Gastroesophageal sphincter (tissue), 4 donors: ENCODE data around the gene SCGB1A1. TPM values are rescaled to one million over a fixed set of nuclear protein-coding genes. Genes with fewer than 3 reads are reported as not detected.

Experiments used
- ATAC-seq: fragments of 150-250 bp; one replicate; pipeline ENCODE4 v1.9.1; 2016; ENCODE audit warnings: mild to moderate bottlenecking, moderate library complexity
- H3K27ac ChIP-seq, 4 donors: fragments of 200-600 bp; sonication (generic) in 3 of 4; 1 replicate in 3 of 4; 2 replicates in 1 of 4; pipeline ENCODE4 v1.5.1; 2016 to 2019
- H3K27me3 ChIP-seq: fragments of 200-600 bp; sonication (generic); one replicate; pipeline ENCODE4 v1.5.1; 2019
- H3K36me3 ChIP-seq, 2 donors: fragments of 200-600 bp; sonication (generic); one replicate each; pipeline ENCODE4 v1.5.1; 2019; ENCODE audit warnings: control low read depth in 1 of 2
- H3K4me1 ChIP-seq, 3 donors: fragments of 200-600 bp; sonication (generic); 1 replicate in 2 of 3; 2 replicates in 1 of 3; pipeline ENCODE4 v1.5.1; 2016 to 2019; ENCODE audit warnings: control low read depth in 2 of 3
- H3K4me3 ChIP-seq, 2 donors: fragments of 200-600 bp; sonication (generic); one replicate each; pipeline ENCODE4 v1.5.1; 2019; ENCODE audit warnings: mild to moderate bottlenecking in 1 of 2, moderate library complexity in 1 of 2
- H3K9me3 ChIP-seq, 3 donors: fragments of 200-600 bp; sonication (generic); one replicate each; pipeline ENCODE4 v1.5.1; 2017 to 2019; ENCODE audit warnings: control low read depth in 2 of 3
- EP300 ChIP-seq: sonication (generic); formaldehyde crosslinking; IDR thresholded peaks from one replicate; pipeline ENCODE4 v1.6.1; 2017; ENCODE audit warnings: antibody characterized with exemption, mild to moderate bottlenecking
- POLR2A ChIP-seq, 2 donors: fragments of 450-650 bp; IDR thresholded peaks; one replicate each; pipeline ENCODE4 v1.6.1; 2017; ENCODE audit warnings: antibody characterized with exemption in 2 of 2, mild to moderate bottlenecking in 2 of 2, moderate library complexity in 1 of 2
- POLR2AphosphoS5 ChIP-seq: sonication (generic); formaldehyde crosslinking; IDR thresholded peaks from one replicate; pipeline ENCODE4 v1.6.1; 2017; ENCODE audit warnings: antibody characterized with exemption
- WGBS, 2 donors: methylation state at CpG; one replicate each; pipeline ENCODE4 v1.1.5; 2018; ENCODE audit warnings: low coverage in 1 of 2; 5-methylcytosine and 5-hydroxymethylcytosine counted together
- total RNA-seq, 4 donors: library from RNA; depleted of rRNA; stranded (reverse); fragments of >200 nt; gene quantifications; one replicate each; pipeline ENCODE4 v1.1.0, GENCODE V29; 2016
- TF ChIP-seq, protein P1 (sequence below), 4 experiments: fragments of 200-600 bp in 2 of 4; fragments of 450-650 bp in 2 of 4; sonication (generic) in 1 of 4; IDR thresholded peaks; one replicate each; pipeline ENCODE4 v1.5.1; 2017 to 2019; ENCODE audit warnings: antibody characterized with exemption in 4 of 4, mild to moderate bottlenecking in 2 of 4, moderate library complexity in 2 of 4

Gene SCGB1A1
- total RNA-seq, 4 donors from 2014 or later, result not detected

DNA sequence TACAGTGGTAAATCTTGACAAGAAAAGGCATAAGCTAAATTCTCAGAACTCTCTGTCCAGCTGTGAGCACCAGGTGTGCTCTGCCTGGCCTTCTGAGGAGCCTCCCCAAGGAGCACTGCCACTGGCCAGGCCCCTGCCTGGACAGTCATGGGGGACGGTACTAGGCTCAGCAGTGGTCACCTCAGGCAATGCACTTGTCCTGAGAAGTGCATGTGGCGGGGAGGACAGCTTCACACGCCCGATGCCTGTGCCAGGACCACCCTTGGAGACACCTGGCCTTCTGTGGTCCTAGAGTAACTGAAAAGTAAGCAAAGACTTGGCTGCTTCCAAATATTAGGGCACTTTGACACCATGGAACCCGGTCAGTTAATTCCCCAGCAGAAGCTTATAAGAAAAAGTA is 28.6 kb upstream of the SCGB1A1 start:
- ATAC-seq, result no peak
- peaks cover 0 to 10% (median 2%) of the 10 kb centered on the region in 3 donors for H3K4me1 ChIP-seq
- no peak overlapping the region for H3K4me3 ChIP-seq
- H3K36me3 ChIP-seq, result no peaks in the 10 kb centered on the region
- no peaks in the 10 kb centered on the region for H3K27me3 ChIP-seq
- no peaks in the 10 kb centered on the region for H3K9me3 ChIP-seq
- H3K27ac ChIP-seq, result no peak overlapping the region
- no peak for TF ChIP-seq EP300
- TF ChIP-seq, protein P1, sequence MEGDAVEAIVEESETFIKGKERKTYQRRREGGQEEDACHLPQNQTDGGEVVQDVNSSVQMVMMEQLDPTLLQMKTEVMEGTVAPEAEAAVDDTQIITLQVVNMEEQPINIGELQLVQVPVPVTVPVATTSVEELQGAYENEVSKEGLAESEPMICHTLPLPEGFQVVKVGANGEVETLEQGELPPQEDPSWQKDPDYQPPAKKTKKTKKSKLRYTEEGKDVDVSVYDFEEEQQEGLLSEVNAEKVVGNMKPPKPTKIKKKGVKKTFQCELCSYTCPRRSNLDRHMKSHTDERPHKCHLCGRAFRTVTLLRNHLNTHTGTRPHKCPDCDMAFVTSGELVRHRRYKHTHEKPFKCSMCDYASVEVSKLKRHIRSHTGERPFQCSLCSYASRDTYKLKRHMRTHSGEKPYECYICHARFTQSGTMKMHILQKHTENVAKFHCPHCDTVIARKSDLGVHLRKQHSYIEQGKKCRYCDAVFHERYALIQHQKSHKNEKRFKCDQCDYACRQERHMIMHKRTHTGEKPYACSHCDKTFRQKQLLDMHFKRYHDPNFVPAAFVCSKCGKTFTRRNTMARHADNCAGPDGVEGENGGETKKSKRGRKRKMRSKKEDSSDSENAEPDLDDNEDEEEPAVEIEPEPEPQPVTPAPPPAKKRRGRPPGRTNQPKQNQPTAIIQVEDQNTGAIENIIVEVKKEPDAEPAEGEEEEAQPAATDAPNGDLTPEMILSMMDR (IDR thresholded peaks at IDR 0.05), result no peak
- no peak for TF ChIP-seq POLR2A (IDR thresholded peaks at IDR 0.05)
- TF ChIP-seq POLR2AphosphoS5, result no peak
- no CpG with 5 or more reads among the region's 5 CpGs for WGBS, 2 donors

GRCh38 chr11:62390722-62391121 is 28.1 kb upstream of the SCGB1A1 start:
- ATAC-seq, result no peak
- TF ChIP-seq, protein P1 (IDR thresholded peaks at IDR 0.05), result no peak
- no peak for TF ChIP-seq POLR2AphosphoS5
- no peak for TF ChIP-seq POLR2A (IDR thresholded peaks at IDR 0.05)
- no peak for TF ChIP-seq EP300
- WGBS, 2 donors, result 89 to 100% methylated on average over 1 of the region's 1 CpG
- H3K9me3 ChIP-seq, result no peaks in the 10 kb centered on the region
- H3K4me1 ChIP-seq, result peaks cover 0 to 15% (median 4%) of the 10 kb centered on the region in 3 donors
- no peaks in the 10 kb centered on the region for H3K36me3 ChIP-seq
- H3K4me3 ChIP-seq, result no peak overlapping the region
- no peak overlapping the region for H3K27ac ChIP-seq
- H3K27me3 ChIP-seq, result no peaks in the 10 kb centered on the region

DNA sequence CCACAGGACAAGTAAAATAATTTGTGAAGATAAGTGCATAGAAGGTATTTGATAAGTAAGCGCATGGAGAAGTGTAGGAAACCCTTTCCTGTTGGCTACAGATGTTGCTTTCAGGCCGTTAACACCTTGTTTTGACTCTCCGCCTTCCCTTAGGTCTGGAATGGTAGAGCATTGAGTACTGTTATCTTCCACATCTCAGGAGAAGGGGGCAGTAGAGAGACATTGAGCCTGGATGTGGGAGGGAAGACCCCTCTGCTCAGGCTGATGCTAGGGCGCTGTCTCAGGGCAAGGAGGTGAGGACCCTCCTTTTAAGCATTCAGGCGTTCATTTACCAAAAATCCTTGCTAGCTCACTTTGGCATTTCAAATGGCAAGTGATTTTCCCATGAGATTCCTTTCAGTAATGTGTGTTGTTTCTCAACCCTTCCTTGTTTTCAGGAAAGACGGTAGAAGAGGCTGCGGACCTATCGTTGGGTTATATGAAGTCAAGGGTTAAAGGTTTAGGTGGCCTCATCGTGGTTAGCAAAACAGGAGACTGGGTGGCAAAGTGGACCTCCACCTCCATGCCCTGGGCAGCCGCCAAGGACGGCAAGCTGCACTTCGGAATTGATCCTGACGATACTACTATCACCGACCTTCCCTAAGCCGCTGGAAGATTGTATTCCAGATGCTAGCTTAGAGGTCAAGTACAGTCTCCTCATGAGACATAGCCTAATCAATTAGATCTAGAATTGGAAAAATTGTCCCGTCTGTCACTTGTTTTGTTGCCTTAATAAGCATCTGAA is 27.0 kb upstream of the SCGB1A1 start:
- 66 to 73% methylated on average over 6 to 13 of the region's 16 CpGs for WGBS, 2 donors
- TF ChIP-seq POLR2A (IDR thresholded peaks at IDR 0.05), result no peak
- TF ChIP-seq EP300, result no peak
- TF ChIP-seq POLR2AphosphoS5, result no peak
- TF ChIP-seq, protein P1 (IDR thresholded peaks at IDR 0.05), result no peak
- ATAC-seq, result no peak
- H3K4me1 ChIP-seq, result peaks cover 0 to 26% (median 4%) of the 10 kb centered on the region in 3 donors
- H3K27me3 ChIP-seq, result no peaks in the 10 kb centered on the region
- H3K9me3 ChIP-seq, result no peaks in the 10 kb centered on the region
- H3K36me3 ChIP-seq, result no peaks in the 10 kb centered on the region
- no peak overlapping the region for H3K4me3 ChIP-seq
- H3K27ac ChIP-seq, result no peak overlapping the region

DNA sequence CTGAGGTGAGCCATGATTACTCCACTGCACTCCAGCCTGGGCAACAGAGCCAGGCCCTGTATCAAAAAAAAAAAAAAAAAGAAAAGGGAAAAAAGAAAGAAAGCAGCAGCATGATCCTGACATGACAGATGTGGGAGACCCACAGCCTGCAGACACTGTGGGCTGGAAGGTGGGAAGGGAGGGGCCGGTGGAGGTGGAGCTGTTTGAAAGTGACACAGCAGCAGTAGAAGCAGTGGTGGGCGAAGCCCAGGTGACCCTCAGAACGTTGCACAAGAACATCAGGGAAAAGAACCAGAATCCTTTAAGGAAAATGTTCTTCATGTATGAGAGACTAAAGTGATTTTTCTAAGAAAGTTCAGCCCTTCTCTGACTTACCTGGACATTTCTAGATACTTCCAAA is 26.3 kb upstream of the SCGB1A1 start:
- no peak overlapping the region for H3K27ac ChIP-seq
- peaks cover 0 to 33% (median 4%) of the 10 kb centered on the region in 3 donors for H3K4me1 ChIP-seq
- no peaks in the 10 kb centered on the region for H3K9me3 ChIP-seq
- no peaks in the 10 kb centered on the region for H3K27me3 ChIP-seq
- WGBS, 2 donors, result 50 to 59% methylated on average over 1 to 3 of the region's 3 CpGs
- no peak overlapping the region for H3K4me3 ChIP-seq
- no peak for TF ChIP-seq POLR2AphosphoS5
- TF ChIP-seq EP300, result no peak
- TF ChIP-seq, protein P1 (IDR thresholded peaks at IDR 0.05), result no peak
- no peak for TF ChIP-seq POLR2A (IDR thresholded peaks at IDR 0.05)
- ATAC-seq, result no peak
- no peaks in the 10 kb centered on the region for H3K36me3 ChIP-seq

- TF ChIP-seq EP300 (no peak), POLR2AphosphoS5 (no peak), POLR2A (IDR thresholded peaks at IDR 0.05) (no peak)
- TF ChIP-seq, protein P1 (IDR thresholded peaks at IDR 0.05), result no peak
- no peak overlapping the region for H3K4me3 ChIP-seq
- H3K36me3 ChIP-seq, result no peaks in the 10 kb centered on the region
- no peak overlapping the region for H3K27ac ChIP-seq
- H3K4me1 ChIP-seq, result peaks cover 0 to 39% (median 7%) of the 10 kb centered on the region in 3 donors
- H3K9me3 ChIP-seq, result no peaks in the 10 kb centered on the region
- no peak for ATAC-seq
- 25 to 46% methylated on average over 6 to 10 of the region's 12 CpGs for WGBS, 2 donors
- no peaks in the 10 kb centered on the region for H3K27me3 ChIP-seq
Measured at GRCh38 chr11:62393061-62393611, 25.7 kb upstream of the SCGB1A1 start.
